Measurements from ENCODE around the gene RFLNA. TPM values are rescaled to one million over a fixed set of nuclear protein-coding genes. Genes with fewer than 3 reads are reported as not detected.

RFLNA gene
- total RNA-seq, 2 donors from 2014 or later: 46.2 to 51.0 TPM

DNA sequence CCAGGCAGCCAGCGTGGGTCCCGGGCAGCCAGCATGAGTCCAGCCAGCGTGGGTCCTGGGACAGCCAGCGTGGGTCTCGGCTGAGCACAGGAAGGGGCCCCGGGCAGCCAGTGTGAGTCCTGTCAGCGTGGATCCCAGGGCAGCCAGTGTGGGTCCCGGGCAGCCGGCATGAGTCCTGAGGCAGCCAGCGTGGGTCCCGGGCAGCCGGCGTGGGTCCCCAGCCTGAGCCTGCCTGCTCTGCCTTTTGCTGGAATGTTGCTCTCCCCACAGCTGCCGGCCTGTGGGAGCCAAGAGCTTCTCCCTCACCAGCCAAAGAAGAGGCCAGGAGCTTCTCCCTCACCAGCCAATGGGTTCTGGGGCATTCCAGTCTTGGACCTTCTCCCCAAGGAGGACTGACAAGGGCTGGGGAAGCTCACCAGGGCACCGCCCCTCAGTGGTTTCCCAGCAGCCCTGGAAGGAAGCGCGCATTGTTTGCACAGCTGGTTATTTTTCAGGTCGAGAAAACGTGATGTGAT lies 15.0 kb upstream of the RFLNA start:
- intact Hi-C loops (cut with DNase I, micrococcal nuclease): no loop called here
- no peak for DNase-seq
- peak; percentile 69 for ATAC-seq

DNA sequence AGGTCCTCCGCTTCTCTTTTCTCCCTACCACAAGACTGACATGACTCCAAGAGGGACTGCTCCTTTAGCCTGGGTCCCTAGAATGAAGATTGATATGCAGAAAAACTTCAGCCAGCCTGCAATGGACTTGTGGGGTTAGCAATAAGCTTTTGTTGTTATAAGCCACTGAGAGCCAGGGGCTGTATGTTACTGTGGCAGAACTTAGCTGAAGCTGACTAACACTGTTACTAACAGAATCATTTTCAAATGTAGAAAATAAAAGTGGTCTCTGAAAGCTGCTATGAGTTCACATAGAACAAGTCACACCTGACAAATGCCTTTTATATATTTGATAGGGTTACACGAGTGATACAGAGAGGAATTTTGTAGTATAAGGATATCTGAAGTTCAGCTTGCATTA lies 13.6 kb upstream of the RFLNA start:
- DNase-seq (no peak), ATAC-seq (no peak)
- intact Hi-C loops (cut with DNase I, micrococcal nuclease): no loop called here

DNA sequence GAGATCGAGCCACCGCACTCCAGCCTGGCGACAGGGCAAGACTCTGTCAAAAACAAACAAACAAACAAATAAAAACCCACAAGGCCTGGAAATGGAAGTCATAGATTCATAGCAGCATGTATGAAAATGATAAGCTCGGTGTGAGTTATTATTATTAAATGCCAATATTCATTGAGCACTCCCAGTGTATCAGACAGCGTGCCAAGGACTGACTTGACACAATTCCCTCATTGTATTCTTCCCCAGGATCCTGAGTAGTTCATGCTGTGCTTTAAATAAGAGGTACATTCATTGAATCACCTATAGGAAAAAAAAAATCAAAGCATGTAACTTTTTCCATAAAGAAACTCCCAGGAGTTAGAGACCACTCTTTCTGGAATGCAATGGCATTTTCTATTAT lies 12.6 kb upstream of the RFLNA start:
- ATAC-seq (no peak), DNase-seq (no peak)
- intact Hi-C loops (cut with DNase I, micrococcal nuclease): no loop called here

DNA sequence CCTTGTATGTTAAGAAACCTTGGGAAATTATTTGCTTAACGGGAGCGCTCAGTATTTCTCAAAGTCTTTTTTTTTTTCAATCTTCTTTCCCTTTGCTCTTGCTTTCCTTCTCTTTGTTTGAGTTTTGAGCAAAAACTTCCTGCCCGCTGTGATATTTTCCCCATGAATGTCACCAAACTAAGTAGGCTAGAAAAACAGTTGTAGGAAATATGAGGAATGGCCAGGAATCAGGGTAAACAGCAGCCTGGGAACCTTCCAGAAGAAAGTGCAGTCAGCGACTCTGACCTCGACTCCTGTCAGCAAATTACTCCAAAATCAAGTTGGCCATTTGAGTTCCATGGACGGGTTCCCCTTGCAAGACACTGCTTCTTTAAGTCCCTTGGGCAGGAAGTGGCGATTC lies 11.6 kb upstream of the RFLNA start:
- DNase-seq (no peak), ATAC-seq (no peak)
- intact Hi-C loops (cut with DNase I, micrococcal nuclease): no loop called here

DNA sequence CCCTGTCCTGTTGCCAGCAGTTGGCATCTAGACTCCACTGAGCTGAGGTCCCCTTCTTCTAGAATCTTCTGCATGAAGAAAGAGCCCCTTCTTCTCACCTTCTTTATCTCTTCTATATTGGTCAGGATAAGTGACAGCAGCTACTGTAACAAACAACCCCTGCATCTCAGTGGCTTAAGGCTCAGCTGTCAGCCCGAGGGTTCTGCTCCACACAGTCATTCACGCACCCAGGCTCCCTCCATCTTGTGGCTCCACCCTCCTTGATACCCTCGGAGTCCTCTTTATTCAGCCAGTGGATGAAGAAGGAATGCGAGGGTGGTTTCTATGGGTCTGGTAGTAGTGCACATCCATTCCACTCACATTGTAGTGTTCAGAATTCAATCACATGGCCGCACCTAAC lies 10.5 kb upstream of the RFLNA start:
- intact Hi-C loops (cut with DNase I, micrococcal nuclease): no loop called here
- DNase-seq: no peak
- no peak for ATAC-seq

DNA sequence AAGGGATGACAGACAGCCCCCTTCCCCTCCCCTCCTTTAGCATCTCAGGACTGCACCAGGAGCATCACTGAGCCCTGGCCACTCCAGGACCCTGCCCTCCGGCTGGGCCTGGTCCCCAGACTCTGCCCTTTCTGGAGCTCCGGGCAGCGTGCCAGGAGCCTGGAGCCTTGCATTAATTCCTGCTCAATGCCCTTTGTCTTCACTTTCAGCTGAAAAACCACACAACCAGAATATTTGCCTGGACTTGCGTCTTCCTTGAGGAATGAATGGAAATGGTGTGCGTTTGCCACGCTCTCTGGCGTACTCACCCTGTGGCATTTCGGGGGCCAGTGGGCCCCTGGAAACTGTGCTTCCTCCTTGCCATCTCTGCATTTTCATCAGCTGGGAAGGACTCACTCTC lies 8.5 kb upstream of the RFLNA start:
- intact Hi-C loops (cut with DNase I, micrococcal nuclease): no loop called here
- ATAC-seq (peak; percentile 72), DNase-seq (peak; percentile 28 to 62)

DNA sequence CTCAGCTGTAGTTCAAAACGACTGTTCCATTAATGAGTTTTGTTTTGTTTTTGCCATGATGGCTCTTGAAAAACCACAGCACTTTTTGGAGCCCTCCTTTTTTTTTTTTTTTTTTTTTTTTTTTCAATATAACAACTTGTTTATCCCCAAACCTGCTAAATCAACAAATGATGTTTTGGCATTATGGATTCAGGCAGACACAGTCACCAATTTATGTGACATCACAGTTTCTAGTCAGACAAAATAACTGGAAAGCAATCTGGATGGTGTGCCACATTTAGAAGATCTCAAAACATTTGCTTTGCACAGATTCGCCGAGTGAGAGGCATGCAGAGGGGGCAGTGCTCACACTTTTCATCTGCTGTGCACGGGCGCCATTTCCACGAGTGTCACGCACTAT lies 7.9 kb upstream of the RFLNA start:
- DNase-seq (no peak), ATAC-seq (no peak)
- intact Hi-C loops (cut with DNase I, micrococcal nuclease): no loop called here

DNA sequence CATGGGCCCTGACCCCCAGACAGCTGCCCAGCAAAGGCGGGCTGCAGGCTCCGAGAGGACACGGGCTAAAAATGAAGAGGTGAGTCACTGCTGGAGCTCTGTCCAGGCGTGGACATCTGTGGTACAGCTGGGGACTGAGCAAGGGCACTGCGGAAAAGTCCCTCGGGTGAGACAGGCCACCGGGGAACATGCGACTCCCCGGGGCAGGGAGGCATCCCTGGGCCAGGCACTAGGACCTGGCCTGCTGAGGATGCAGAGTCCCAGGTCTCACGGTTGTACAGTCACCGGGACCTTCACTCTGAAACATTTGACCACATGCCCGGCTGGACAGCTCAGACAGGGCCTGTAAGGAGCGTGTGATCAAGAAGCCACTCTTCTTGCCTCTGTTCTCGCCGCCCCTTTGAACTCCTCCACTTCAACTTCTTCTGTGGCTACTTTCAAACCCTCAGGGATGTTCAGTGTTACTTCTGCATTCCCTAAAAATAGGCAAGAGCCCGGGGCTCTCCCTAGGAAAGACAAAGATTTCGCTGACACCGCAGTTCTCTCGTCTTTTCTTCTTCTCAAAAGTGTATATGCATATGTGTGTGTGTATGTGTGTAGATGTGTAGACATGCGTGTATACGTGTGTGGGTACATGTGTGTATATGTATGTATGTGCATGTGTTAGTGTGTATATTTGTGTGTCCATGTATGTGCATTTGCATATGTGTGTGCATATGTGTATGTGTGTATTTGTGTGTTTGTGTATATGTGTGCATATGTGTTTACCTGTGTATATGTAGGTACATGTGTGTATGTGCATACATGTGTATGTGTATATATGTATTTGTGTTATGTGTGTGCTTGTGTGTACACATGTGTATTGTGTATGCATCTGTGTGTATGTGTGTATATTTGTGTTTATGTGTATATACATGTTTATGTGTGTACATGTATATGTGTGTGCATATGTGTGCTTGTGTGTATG lies 5.0 kb upstream of the RFLNA start:
- DNase-seq (no peak), ATAC-seq (no peak)
- intact Hi-C loops (cut with DNase I, micrococcal nuclease): no loop called here

DNA sequence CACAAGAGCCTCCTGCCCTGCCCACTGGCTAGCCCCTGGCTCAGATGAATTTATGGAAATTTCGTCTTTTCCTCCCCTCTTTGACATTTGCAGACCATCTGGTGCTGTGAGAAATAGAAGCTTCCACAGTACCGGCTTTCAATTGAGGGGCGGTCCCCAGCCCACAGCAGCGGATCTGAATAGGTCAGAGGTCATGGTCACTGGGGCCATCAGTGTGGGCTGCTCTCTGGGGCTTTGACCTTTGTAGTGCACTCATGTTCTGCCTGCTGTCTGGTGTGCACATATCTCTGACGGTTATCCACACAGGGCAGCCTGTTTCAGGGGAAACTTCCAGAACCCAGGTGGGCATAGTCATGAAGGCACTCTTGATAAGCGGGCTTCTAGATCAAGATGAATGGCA lies 2.5 kb upstream of the RFLNA start:
- intact Hi-C loops (cut with DNase I, micrococcal nuclease): no loop called here
- ATAC-seq (no peak), DNase-seq (no peak)

DNA sequence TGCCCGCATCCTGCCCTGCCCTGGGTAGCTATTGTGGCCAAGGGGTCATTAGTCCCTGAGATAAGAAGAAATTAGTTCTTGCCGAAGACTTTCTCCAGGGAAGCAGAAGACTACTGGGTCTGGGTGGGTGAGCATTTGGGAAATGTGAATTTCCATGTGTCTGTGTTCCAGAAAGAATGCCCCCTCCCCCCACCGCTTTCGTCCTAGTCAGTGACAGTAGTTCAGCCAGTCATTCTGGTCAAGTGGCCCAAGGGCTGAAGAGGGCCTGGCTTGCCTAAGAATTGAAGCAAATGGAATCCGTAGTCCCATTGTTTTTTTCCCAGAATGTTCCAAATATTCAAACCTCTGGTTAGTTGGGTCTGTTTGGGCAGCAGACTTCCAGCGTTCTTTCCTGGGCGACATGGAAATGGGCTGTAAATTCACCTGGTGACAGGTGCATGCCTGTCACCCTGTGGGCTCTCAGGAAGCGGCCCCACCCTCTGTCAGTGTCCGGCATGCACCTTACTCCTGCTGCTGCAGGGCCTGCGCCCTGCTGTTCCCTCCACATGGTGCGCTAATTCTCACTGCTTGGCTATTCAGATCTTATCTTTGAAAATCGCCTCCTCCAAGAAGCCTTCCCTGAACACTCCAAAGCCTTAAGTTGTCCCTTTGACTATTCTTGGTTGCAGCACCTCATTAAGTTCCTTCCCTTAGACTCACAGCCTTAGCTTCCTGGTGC lies 1.4 kb upstream of the RFLNA start:
- DNase-seq (peak; percentile 58 to 73), ATAC-seq (peak; percentile 47)

DNA sequence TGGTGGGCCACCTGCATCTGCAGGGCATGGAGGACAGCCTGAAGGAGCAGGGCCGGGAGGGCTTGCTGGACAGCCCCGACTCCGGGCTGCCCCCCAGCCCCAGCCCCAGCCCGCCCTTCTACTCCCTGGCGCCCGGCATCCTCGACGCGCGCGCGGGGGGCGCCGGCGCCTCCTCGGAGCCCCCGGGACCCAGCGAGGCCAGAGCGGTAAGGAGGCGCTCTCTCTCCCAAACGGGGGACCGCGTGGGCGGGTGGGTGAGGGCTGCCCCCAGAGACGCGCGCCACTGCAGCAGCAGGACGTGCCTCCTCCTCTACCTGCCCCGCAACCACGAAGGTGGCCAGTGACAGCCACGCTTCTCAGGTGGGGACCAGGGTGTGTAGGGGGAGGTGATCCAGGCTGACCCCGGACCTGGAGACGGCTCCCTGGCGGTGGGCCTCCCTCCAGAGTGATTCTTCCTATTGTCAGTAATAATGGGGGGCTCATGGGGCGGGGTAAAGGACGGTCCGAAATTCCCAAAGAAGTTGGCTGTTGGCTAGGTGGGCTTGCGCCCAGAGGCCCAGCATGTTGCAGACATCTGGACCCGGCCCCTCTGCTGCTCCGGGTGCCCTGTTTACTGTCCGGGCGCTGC lies 652 bp downstream of the RFLNA start:
- intact Hi-C loops (cut with DNase I, micrococcal nuclease): no loop called here
- peak; percentile 28 for ATAC-seq
- DNase-seq: peak in 1 of 2 donors; percentile 40

More for the DNA sequence above, 1.4 kb upstream of the RFLNA start:
- intact Hi-C loops (cut with DNase I, micrococcal nuclease): no loop called here

DNA sequence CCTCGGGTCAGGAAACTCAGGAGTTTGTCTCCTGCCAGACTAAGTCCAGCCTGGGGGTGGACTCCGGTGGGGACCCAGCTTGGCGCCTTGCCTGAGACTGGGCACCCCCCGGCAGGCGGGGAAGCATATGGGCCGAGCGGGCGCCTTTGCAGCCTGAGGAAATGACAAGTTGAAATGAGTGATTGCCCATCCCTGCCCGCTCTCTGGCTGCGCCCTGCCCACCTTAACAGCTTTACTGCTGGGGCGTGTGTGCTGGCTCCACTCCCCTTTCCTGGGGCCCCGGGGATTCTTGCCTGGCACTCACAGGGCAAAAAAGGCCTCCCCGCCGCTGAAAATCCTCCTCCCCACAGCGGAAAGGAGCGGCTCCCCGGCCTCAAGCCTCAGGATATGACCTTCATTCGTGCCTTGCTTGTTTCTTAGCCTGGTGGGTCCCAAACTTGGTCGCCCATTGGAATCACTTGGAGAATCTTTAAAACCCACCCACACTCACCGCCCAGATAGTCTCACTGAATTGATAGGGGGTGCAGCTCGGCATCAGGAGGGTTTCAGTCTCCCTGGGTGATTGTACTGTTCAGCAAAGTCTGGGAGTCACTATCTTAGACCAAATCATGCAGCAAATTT lies 1.5 kb downstream of the RFLNA start:
- intact Hi-C loops (cut with DNase I, micrococcal nuclease): no loop called here
- DNase-seq (peak; percentile 85 to 88), ATAC-seq (peak; percentile 86)

DNA sequence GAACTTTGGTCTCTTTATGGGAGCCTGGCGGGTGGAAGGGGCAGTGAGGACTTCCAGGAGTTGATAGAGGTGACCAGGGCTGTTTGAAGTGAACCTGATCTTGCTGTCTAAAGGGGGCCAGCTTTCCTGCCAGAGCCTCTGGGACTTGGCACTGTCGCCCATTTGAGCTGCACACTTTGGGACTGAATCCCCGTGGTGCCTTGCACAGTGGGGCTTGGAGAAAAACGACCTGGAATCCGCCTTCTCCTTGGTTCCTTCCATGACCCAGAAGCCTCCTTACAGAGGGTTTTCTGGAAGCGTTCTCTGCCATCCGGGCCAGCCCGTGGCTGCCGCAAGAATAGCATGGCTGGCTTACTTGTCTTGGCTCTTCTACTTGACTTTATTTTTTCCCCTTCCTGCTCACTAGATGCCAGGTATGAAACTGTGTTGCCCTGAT lies 2.0 kb downstream of the RFLNA start:
- peak; percentile 57 for ATAC-seq
- DNase-seq: peak in 1 of 2 donors; percentile 45
- intact Hi-C loops (cut with DNase I, micrococcal nuclease): no loop called here

DNA sequence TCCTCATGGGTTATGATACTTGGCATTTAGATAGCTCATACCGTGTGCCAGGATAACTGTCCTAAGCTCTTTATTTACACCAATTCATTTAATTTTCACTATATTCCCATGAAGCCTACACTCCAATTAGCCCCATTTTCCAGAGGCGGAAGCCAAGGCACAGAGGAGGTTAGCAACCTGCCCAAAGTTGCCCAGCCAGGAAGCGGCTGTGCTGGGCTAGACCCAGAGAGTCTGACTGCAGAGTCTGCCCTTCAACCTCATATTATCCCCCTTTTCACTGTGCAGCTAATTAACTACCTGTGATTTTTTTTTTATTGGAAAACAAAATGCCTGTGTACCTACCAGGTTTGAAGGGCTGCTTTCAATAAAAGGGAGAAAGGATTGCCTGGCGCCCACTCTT lies 2.5 kb downstream of the RFLNA start:
- ATAC-seq (no peak), DNase-seq (no peak)
- intact Hi-C loops (cut with DNase I, micrococcal nuclease): no loop called here

DNA sequence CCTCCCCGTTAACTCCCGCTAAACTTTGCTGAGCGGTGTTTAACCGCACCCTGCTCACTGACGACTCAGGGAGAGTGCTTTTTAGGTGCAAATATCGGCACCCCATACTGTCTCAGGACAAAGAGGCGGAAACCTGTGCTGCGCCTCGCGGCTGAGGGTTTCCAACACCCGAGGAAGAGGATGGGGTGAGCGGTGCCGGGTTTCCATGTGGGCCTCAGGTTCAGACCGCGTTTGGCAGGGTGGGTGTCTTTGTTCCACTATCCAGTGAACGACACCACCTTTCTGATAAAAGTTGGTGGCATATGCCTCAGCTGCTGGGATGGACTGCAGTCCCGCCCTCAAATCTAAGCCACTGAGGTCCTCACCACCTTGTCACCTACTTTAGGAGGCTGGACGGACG lies 3.0 kb downstream of the RFLNA start:
- no peak for ATAC-seq
- intact Hi-C loops (cut with DNase I, micrococcal nuclease): no loop called here
- DNase-seq: no peak

DNA sequence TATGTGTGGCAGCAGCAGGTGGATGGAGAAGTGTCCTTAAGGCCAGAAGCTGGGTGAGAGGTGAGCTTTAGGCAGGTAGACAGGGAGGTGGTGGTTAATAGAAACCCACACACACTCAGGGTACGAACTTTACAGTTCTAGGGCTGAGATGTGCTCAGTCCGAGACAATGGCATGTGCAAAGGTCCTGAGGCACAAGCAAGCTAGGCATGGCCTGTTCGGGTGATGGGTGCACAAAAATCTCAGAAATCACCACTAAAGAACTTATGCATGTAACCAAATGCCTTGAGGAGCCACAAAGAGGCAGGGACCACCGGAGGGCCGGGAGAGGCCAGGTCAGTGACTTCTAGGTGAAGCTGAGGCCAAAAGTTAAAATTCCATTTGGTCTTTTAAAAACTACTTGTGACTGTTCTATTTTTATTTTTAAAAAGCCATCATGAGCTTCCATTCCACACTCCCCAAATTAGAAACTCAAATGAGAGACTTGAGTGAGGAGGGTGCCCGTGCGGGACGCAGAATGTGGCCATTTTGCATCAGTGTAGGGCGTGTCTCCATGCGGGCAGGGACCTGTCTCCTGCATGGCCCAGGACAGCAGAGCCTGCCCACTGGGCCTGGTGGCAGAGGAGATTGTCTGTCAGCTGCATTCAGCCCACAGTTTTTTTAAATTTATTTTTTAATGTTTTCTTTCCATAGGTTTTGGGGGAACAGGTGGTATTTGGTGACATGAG lies 4.0 kb downstream of the RFLNA start:
- ATAC-seq: no peak
- DNase-seq: no peak
- intact Hi-C loops (cut with DNase I, micrococcal nuclease): no loop called here

DNA sequence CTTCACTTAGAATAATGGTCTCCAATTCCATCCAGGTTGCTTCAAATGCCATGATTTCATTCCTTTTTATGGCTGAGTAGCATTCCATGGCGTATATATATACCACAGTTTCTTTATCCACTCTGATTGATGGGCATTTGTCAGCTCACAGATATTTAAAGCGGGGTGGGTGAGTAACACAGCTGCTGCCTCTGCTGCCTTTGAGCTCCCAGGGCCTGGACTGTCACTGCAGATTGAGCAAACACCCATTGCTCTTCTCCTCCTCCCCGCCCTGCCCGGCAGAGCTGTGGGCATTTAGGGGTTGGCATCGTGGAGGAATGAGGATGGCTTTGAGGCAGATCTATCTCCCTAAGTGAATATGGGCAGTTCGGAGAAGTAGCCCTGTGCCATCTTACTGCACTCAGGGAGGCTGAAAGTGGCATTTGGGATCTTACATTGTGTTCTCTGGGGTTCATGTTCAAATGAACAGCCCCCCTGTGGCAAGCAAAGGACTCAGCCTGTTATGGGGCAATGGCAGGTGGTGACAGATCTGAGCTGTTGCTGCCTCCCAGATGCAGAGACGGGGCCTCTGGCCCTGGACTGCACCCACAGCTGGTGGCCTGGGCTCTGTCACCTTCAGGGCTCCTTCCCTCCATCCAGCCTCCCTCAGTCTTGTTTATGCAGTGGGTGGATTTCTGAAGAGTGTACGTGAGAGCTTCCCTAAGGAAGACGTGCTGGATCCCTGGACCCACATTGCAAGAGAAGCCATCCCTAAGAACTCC lies 4.9 kb downstream of the RFLNA start:
- no peak for DNase-seq
- intact Hi-C loops (cut with DNase I, micrococcal nuclease): loop anchor here in 1 of 2 donors (10.0 kb wide), 1 partner anchor 255 kb away; no protein-coding TSS in a partner anchor
- no peak for ATAC-seq
